Astrocyte of the cerebellum (primary cell): ENCODE results near the gene EIF4G1.

Experiments used
- DNase-seq: peaks from one replicate; pipeline ENCODE4 v3.0.0-alpha.2; 2011; ENCODE audit warnings: low read depth
- H3K4me3 ChIP-seq: 2 replicates; pipeline ENCODE4 v1.5.1; 2011; ENCODE audit warnings: mild to moderate bottlenecking, low read depth, low read length, moderate library complexity
- CTCF ChIP-seq: IDR thresholded peaks from 2 replicates; pipeline ENCODE4 v1.5.1; 2012; ENCODE audit warnings: low read length, low read depth, moderate library complexity, mild to moderate bottlenecking; ENCODE audit errors: missing control alignments
- in situ Hi-C: cut with HindIII; loops from 2 replicates; pipeline ENCODE4 v1.10.0; 2017; ENCODE audit warnings: low sequenced_read_pairs

The EIF4G1 gene

GRCh38 chr3:184332370-184333090 is 18.1 kb downstream of the EIF4G1 start:
- H3K4me3 ChIP-seq: no peak overlapping the region
- peak; percentile 79 for DNase-seq
- no peak for TF ChIP-seq CTCF
- in situ Hi-C loops: no loop called here

- no peak for TF ChIP-seq CTCF
- in situ Hi-C loops: no loop called here
- DNase-seq: no peak
- H3K4me3 ChIP-seq: no peak overlapping the region
These were observed 18.8 kb downstream of the EIF4G1 start for GRCh38 chr3:184333190-184333589.

GRCh38 chr3:184333700-184334099 is 19.3 kb downstream of the EIF4G1 start:
- no peak overlapping the region for H3K4me3 ChIP-seq
- no peak for DNase-seq
- in situ Hi-C loops: no loop called here
- no peak for TF ChIP-seq CTCF

GRCh38 chr3:184334470-184335158 is 20.2 kb downstream of the EIF4G1 start:
- H3K4me3 ChIP-seq: no peak overlapping the region
- in situ Hi-C loops: no loop called here
- no peak for TF ChIP-seq CTCF
- DNase-seq: no peak

GRCh38 chr3:184335291-184335660 is 20.9 kb downstream of the EIF4G1 start:
- no peak for TF ChIP-seq CTCF
- in situ Hi-C loops: no loop called here
- peak overlapping the region; percentile 57 for H3K4me3 ChIP-seq
- DNase-seq: no peak

- in situ Hi-C loops: no loop called here
- DNase-seq: no peak
- peak overlapping the region; percentile 57 for H3K4me3 ChIP-seq
- no peak for TF ChIP-seq CTCF
These were observed 21.5 kb downstream of the EIF4G1 start for GRCh38 chr3:184335661-184336546.
